WTC11 (cell line): ENCODE data around the gene MLEC. TPM values are rescaled to one million over a fixed set of nuclear protein-coding genes. Genes with fewer than 3 reads are reported as not detected.

Experiments used
- ATAC-seq: fragments of 200-7000 bp; cut with Tn5 transposase; 2 replicates; pipeline ENCODE4 v1.10.0; 2021; ENCODE audit warnings: mild to moderate bottlenecking, moderate library complexity
- CTCF ChIA-PET: fragments of 300-600 bp; sonication (Branson Sonifier 250); formaldehyde crosslinking; loops from one replicate; lab custom pipeline; 2021; ENCODE audit warnings: antibody characterized with exemption; lab: Charles Lee
- POLR2A ChIA-PET: fragments of 350-600 bp; sonication (Branson Sonifier 250); formaldehyde crosslinking; loops from one replicate; lab custom pipeline; 2021; ENCODE audit warnings: antibody characterized with exemption; lab: Charles Lee
- DNase-seq: peaks from one replicate; pipeline ENCODE4 v3.0.0; 2021; ENCODE audit warnings: low spot score
- H3K27ac Mint-ChIP-seq: 2 replicates; pipeline ENCODE4 v1.8.0; 2021; ENCODE audit warnings: mixed read lengths
- H3K27me3 Mint-ChIP-seq: 2 replicates; pipeline ENCODE4 v1.8.0; 2021; ENCODE audit warnings: low read depth, mild to moderate bottlenecking, moderate library complexity, mixed read lengths
- H3K36me3 Mint-ChIP-seq: 2 replicates; pipeline ENCODE4 v1.8.0; 2021; ENCODE audit warnings: mixed read lengths
- H3K4me1 Mint-ChIP-seq: 2 replicates; pipeline ENCODE4 v1.8.0; 2022; ENCODE audit warnings: mixed read lengths
- H3K4me3 Mint-ChIP-seq: 2 replicates; pipeline ENCODE4 v1.8.0; 2021; ENCODE audit warnings: mild to moderate bottlenecking, moderate library complexity, mixed read lengths
- H3K9me3 Mint-ChIP-seq: 2 replicates; pipeline ENCODE4 v1.8.0; 2021; ENCODE audit warnings: mixed read lengths
- CBFB ChIP-seq: sonication (generic); formaldehyde crosslinking; IDR thresholded peaks from 2 replicates; pipeline ENCODE4 v1.8.1; 2022; ENCODE audit warnings: mild to moderate bottlenecking, low read depth, missing genetic modification reagents
- ETV6 ChIP-seq: sonication (generic); formaldehyde crosslinking; IDR thresholded peaks from 2 replicates; pipeline ENCODE4 v1.8.1; 2022; ENCODE audit warnings: mild to moderate bottlenecking, missing genetic modification reagents
- HMGXB4 ChIP-seq: sonication (generic); formaldehyde crosslinking; IDR thresholded peaks from 2 replicates; pipeline ENCODE4 v1.8.1; 2023; ENCODE audit warnings: mild to moderate bottlenecking, moderate library complexity, missing genetic modification reagents
- JUN ChIP-seq: sonication (generic); formaldehyde crosslinking; IDR thresholded peaks from 2 replicates; pipeline ENCODE4 v1.8.0; 2023; ENCODE audit warnings: mild to moderate bottlenecking, missing genetic modification reagents
- KAT7 ChIP-seq: sonication (generic); formaldehyde crosslinking; IDR thresholded peaks from 2 replicates; pipeline ENCODE4 v1.8.1; 2023; ENCODE audit warnings: missing genetic modification reagents, mild to moderate bottlenecking, borderline replicate concordance
- NFATC4 ChIP-seq: fragments of 250-450 bp; sonication (Bioruptor Pico); IDR thresholded peaks from 2 replicates; pipeline ENCODE4 v1.9.0; 2021; ENCODE audit warnings: mild to moderate bottlenecking
- RORB ChIP-seq: fragments of 250-450 bp; sonication (Bioruptor Pico); IDR thresholded peaks from 2 replicates; pipeline ENCODE4 v1.9.0; 2021; ENCODE audit warnings: mild to moderate bottlenecking
- TEAD1 ChIP-seq: sonication (generic); formaldehyde crosslinking; IDR thresholded peaks from 2 replicates; pipeline ENCODE4 v1.8.0; 2022; ENCODE audit warnings: mild to moderate bottlenecking, missing genetic modification reagents
- TEAD4 ChIP-seq: sonication (generic); formaldehyde crosslinking; IDR thresholded peaks from 2 replicates; pipeline ENCODE4 v1.8.0; 2022; ENCODE audit warnings: mild to moderate bottlenecking, missing genetic modification reagents
- USF2 ChIP-seq: sonication (generic); formaldehyde crosslinking; IDR thresholded peaks from 2 replicates; pipeline ENCODE4 v1.8.1; 2023; ENCODE audit warnings: mild to moderate bottlenecking, missing genetic modification reagents, moderate library complexity
- ZBTB21 ChIP-seq: sonication (generic); formaldehyde crosslinking; IDR thresholded peaks from 2 replicates; pipeline ENCODE4 v1.8.1; 2023; ENCODE audit warnings: mild to moderate bottlenecking, missing genetic modification reagents, borderline replicate concordance
- ZBTB43 ChIP-seq: sonication (generic); formaldehyde crosslinking; IDR thresholded peaks from 2 replicates; pipeline ENCODE4 v1.8.1; 2023; ENCODE audit warnings: mild to moderate bottlenecking, missing genetic modification reagents
- ZNF121 ChIP-seq: sonication (generic); formaldehyde crosslinking; IDR thresholded peaks from 2 replicates; pipeline ENCODE4 v1.8.0; 2023; ENCODE audit warnings: missing genetic modification reagents
- ZNF232 ChIP-seq: sonication (generic); formaldehyde crosslinking; IDR thresholded peaks from 2 replicates; pipeline ENCODE4 v1.8.0; 2022; ENCODE audit warnings: mild to moderate bottlenecking, missing genetic modification reagents
- ZNF263 ChIP-seq: sonication (generic); formaldehyde crosslinking; IDR thresholded peaks from 2 replicates; pipeline ENCODE4 v1.8.1; 2022; ENCODE audit warnings: low read depth, mild to moderate bottlenecking, moderate library complexity, missing genetic modification reagents
- ZNF281 ChIP-seq: sonication (generic); formaldehyde crosslinking; IDR thresholded peaks from 2 replicates; pipeline ENCODE4 v1.8.0; 2023; ENCODE audit warnings: mild to moderate bottlenecking, missing genetic modification reagents
- ZNF423 ChIP-seq: fragments of 250-450 bp; sonication (Bioruptor Pico); IDR thresholded peaks from 2 replicates; pipeline ENCODE4 v2.1.2; 2022; ENCODE audit warnings: mild to moderate bottlenecking, moderate library complexity
- ZNF425 ChIP-seq: fragments of 250-450 bp; sonication (Bioruptor Pico); conservative IDR thresholded peaks from 2 replicates; pipeline ENCODE4 v1.9.0; 2021; ENCODE audit warnings: mild to moderate bottlenecking
- total RNA-seq: library from RNA; stranded (reverse); gene quantifications from 3 replicates; pipeline ENCODE4 v1.2.3, GENCODE V29; 2021
- TF ChIP-seq, protein P1 (sequence below): sonication (generic); formaldehyde crosslinking; IDR thresholded peaks from 2 replicates; pipeline ENCODE4 v1.8.1; 2023; ENCODE audit warnings: mild to moderate bottlenecking, missing genetic modification reagents, borderline replicate concordance
- TF ChIP-seq, protein P2 (sequence below): sonication (generic); formaldehyde crosslinking; IDR thresholded peaks from 2 replicates; pipeline ENCODE4 v1.8.1; 2022; ENCODE audit warnings: low read depth, mild to moderate bottlenecking, moderate library complexity, missing genetic modification reagents, borderline replicate concordance

The MLEC gene
- total RNA-seq, 1 experiment from 2014 or later: 278 TPM

DNA sequence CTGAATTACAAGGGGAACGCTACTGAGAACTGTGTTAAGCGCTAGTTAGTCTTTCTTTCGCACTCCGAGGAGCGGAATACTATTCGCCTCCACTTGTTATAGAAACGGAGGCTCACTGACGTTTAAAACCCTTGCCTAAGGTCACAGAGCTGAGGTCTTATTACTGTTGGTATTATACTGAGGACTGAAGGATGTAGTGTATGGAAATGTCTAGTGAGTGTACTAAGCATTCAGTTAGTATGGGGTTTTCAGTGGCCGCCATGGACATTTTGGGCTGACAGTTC is 39.5 kb downstream of the MLEC start:
- no peak for TF ChIP-seq ZNF281 (CRISPR knock-in tag)
- no peak for TF ChIP-seq TEAD1
- TF ChIP-seq, protein P1, sequence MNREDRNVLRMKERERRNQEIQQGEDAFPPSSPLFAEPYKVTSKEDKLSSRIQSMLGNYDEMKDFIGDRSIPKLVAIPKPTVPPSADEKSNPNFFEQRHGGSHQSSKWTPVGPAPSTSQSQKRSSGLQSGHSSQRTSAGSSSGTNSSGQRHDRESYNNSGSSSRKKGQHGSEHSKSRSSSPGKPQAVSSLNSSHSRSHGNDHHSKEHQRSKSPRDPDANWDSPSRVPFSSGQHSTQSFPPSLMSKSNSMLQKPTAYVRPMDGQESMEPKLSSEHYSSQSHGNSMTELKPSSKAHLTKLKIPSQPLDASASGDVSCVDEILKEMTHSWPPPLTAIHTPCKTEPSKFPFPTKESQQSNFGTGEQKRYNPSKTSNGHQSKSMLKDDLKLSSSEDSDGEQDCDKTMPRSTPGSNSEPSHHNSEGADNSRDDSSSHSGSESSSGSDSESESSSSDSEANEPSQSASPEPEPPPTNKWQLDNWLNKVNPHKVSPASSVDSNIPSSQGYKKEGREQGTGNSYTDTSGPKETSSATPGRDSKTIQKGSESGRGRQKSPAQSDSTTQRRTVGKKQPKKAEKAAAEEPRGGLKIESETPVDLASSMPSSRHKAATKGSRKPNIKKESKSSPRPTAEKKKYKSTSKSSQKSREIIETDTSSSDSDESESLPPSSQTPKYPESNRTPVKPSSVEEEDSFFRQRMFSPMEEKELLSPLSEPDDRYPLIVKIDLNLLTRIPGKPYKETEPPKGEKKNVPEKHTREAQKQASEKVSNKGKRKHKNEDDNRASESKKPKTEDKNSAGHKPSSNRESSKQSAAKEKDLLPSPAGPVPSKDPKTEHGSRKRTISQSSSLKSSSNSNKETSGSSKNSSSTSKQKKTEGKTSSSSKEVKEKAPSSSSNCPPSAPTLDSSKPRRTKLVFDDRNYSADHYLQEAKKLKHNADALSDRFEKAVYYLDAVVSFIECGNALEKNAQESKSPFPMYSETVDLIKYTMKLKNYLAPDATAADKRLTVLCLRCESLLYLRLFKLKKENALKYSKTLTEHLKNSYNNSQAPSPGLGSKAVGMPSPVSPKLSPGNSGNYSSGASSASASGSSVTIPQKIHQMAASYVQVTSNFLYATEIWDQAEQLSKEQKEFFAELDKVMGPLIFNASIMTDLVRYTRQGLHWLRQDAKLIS (CRISPR knock-in tag): no peak
- no peak for TF ChIP-seq ZBTB21
- no peak for TF ChIP-seq ZNF423
- no peak for TF ChIP-seq USF2 (CRISPR knock-in tag)
- TF ChIP-seq ETV6 (CRISPR knock-in tag): no peak
- TF ChIP-seq JUN: no peak
- TF ChIP-seq ZNF232 (CRISPR knock-in tag): no peak
- TF ChIP-seq, protein P2, sequence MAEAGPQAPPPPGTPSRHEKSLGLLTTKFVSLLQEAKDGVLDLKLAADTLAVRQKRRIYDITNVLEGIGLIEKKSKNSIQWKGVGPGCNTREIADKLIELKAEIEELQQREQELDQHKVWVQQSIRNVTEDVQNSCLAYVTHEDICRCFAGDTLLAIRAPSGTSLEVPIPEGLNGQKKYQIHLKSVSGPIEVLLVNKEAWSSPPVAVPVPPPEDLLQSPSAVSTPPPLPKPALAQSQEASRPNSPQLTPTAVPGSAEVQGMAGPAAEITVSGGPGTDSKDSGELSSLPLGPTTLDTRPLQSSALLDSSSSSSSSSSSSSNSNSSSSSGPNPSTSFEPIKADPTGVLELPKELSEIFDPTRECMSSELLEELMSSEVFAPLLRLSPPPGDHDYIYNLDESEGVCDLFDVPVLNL: no peak
- TF ChIP-seq ZNF425 (CRISPR knock-in tag): no peak
- TF ChIP-seq ZBTB43 (CRISPR knock-in tag): no peak
- TF ChIP-seq ZNF121 (CRISPR knock-in tag): no peak
- TF ChIP-seq ZNF263: no peak
- no peak for TF ChIP-seq RORB (CRISPR knock-in tag)
- TF ChIP-seq HMGXB4 (CRISPR knock-in tag): no peak
- TF ChIP-seq NFATC4 (CRISPR knock-in tag): no peak
- TF ChIP-seq CBFB (CRISPR knock-in tag): no peak
- TF ChIP-seq TEAD4 (CRISPR knock-in tag): no peak
- TF ChIP-seq KAT7 (CRISPR knock-in tag): no peak
- TF ChIP-seq, all 79 proteins: peak for 0
- ChIA-PET CTCF (no interaction called here), POLR2A (no interaction called here)
- DNase-seq (no peak), ATAC-seq (no peak)
- Mint-ChIP-seq H3K36me3 (peaks cover 34% of the 10 kb centered on the region), H3K4me1 (peaks cover 13% of the 10 kb centered on the region), H3K4me3 (peak overlapping the region; percentile 86), H3K27ac (0 out of 2 replicates have a peak overlapping the region, but pooled peaks have one; percentile 46), H3K9me3 (no peaks in the 10 kb centered on the region), H3K27me3 (peaks cover 4% of the 10 kb centered on the region; the same call in 1 of the 2 replicates)
